ENCODE data around the gene ZC2HC1B.

The ZC2HC1B gene

DNA sequence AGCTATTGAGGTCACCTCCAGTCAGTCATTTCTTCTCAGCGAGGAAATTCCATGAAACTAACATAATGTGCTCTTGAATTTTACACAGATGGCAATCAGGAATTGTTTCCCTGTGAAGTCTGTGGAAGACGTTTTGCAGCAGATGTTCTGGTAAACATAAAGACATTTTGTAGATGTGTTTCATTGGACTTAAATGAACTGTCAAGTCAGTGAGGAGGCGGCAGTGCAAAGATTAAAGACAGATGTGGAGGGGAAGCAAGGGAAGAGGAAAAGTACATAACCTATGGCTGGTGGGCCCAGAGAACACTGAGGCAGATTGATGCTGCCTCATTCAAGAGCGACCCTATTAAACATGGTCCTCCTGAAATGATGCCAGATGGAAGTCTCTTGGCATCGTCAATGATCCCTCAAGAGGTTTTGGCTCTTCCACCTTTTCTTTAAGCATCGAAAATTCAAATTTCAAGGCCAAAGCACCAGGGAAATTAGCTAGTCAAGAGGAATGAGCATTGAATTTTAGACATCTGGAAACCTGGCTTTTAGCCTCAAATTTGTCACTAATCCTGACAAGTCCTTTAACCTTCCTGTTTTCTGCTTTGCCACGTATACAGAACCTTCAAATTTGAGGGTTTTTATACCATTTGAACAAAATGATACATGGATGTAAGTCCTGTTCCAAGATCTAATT is 20.1 kb downstream of the ZC2HC1B start:
- Histone ChIP-seq H3K27ac (no peak overlapping the region), H2AFZ (no peak overlapping the region)

DNA sequence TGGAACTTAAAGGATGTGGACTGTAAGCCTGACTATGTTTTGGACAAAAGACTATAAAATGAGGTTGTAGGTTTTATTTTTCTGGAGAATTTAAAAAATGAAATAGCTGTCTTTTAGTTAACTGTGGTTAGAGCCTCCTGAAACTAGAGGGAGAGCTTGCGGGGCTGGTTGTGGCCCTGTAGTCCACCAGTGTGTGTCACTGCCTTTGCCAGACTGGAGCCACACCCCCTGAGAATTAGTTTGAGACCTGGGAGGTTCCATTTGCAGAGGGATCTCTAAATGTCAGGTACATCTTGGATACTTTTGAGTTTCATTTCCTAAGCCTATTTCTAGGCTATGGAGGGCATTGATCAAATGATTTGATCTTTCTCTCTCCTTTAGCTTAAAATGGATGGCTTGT is 20.8 kb downstream of the ZC2HC1B start:
- no peaks in the 10 kb centered on the region for H3K27me3 ChIP-seq (ENCODE audit: control insufficient read depth, insufficient read depth, low read length)
- TF ChIP-seq, protein P1, sequence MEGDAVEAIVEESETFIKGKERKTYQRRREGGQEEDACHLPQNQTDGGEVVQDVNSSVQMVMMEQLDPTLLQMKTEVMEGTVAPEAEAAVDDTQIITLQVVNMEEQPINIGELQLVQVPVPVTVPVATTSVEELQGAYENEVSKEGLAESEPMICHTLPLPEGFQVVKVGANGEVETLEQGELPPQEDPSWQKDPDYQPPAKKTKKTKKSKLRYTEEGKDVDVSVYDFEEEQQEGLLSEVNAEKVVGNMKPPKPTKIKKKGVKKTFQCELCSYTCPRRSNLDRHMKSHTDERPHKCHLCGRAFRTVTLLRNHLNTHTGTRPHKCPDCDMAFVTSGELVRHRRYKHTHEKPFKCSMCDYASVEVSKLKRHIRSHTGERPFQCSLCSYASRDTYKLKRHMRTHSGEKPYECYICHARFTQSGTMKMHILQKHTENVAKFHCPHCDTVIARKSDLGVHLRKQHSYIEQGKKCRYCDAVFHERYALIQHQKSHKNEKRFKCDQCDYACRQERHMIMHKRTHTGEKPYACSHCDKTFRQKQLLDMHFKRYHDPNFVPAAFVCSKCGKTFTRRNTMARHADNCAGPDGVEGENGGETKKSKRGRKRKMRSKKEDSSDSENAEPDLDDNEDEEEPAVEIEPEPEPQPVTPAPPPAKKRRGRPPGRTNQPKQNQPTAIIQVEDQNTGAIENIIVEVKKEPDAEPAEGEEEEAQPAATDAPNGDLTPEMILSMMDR (IDR thresholded peaks at IDR 0.05), result no peak

More for the DNA sequence above, 20.1 kb downstream of the ZC2HC1B start:
- Histone ChIP-seq H3K79me2 (no peaks in the 10 kb centered on the region), H3K36me3 (ENCODE audit: control insufficient read depth, insufficient read depth, low read length) (no peaks in the 10 kb centered on the region), H3K9me3 (ENCODE audit: control insufficient read depth, low read length) (no peaks in the 10 kb centered on the region), H3K9ac (no peak overlapping the region), H3K27me3 (ENCODE audit: control insufficient read depth, insufficient read depth, low read length) (no peaks in the 10 kb centered on the region), H3K4me1 (no peaks in the 10 kb centered on the region), H3K4me2 (ENCODE audit: low read length) (no peak overlapping the region), H3K4me3 (ENCODE audit: low read depth, low read length) (no peak overlapping the region)
- TF ChIP-seq, protein P1 (IDR thresholded peaks at IDR 0.05), result no peak

DNA sequence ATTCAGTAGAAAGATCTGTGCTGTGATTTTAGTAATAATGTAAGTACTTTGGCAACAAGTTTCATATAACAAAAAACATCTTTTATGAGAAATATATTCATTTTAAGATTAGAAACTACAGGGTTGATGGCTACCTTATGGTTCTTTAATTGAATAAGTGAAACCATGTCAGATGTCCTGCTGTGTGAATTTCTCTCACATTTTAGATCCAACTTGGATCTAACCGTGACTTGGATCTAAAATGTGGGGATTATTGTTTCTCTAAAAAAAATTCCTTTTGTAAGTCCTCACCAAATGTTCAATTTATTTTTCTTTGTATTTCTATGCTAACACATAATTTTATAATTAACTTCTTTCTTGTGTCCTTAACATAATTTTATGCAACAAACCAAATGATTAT is 30.4 kb downstream of the ZC2HC1B start:
- Histone ChIP-seq H3K79me2 (no peaks in the 10 kb centered on the region), H3K9ac (no peak overlapping the region), H2AFZ (no peak overlapping the region), H3K36me3 (ENCODE audit: control insufficient read depth, insufficient read depth, low read length) (no peaks in the 10 kb centered on the region), H3K4me2 (ENCODE audit: low read length) (no peak overlapping the region), H3K27me3 (ENCODE audit: control insufficient read depth, insufficient read depth, low read length) (no peaks in the 10 kb centered on the region), H3K4me1 (no peaks in the 10 kb centered on the region), H3K9me3 (ENCODE audit: control insufficient read depth, low read length) (no peaks in the 10 kb centered on the region), H3K27ac (no peak overlapping the region), H3K4me3 (ENCODE audit: low read depth, low read length) (no peak overlapping the region)
- TF ChIP-seq, protein P1 (IDR thresholded peaks at IDR 0.05), result no peak

More for the DNA sequence above, 20.8 kb downstream of the ZC2HC1B start:
- Histone ChIP-seq H3K4me2 (ENCODE audit: low read length) (no peak overlapping the region), H3K4me3 (ENCODE audit: low read depth, low read length) (no peak overlapping the region), H3K36me3 (ENCODE audit: control insufficient read depth, insufficient read depth, low read length) (no peaks in the 10 kb centered on the region), H3K4me1 (no peaks in the 10 kb centered on the region), H2AFZ (no peak overlapping the region), H3K9me3 (ENCODE audit: control insufficient read depth, low read length) (no peaks in the 10 kb centered on the region), H3K9ac (no peak overlapping the region), H3K79me2 (no peaks in the 10 kb centered on the region), H3K27ac (no peak overlapping the region)

DNA sequence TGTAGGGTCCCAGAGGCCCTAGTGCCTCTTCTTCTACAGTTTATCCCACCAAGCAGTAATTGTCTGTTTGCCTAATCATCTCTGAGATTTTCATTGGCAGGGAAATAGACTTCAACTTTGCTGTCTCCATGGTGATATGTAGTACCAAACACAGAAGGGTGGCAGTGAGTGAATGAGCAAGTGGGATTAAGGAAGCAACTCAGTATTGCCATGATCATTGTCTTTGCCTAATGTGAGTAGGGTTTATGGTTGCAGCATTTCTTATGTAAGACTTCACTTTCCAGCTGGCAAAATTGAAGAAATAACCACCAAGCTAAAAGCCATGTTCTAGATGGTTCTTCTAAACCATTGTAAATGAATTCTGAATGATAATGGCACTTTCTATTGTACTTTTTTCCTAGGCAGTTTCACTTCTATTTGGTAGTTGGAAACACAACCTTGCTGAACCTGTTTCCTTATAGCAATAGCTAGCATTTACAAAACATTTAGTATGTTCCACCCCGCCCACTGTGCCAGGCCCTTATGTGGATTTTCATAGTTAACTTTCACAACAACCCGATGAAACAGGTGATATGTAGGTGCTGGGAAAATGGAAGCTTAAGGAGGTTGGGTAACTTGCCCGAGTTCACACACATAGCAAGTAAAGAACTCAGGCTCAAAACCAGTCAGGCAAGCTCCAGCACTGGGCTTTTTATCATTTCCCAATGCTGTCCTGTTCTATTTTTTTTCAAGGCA is 32.0 kb downstream of the ZC2HC1B start:
- H3K27ac ChIP-seq, result no peak overlapping the region
- H3K4me2 ChIP-seq (ENCODE audit: low read length), result no peak overlapping the region
- no peak overlapping the region for H2AFZ ChIP-seq
- no peak overlapping the region for H3K4me3 ChIP-seq (ENCODE audit: low read depth, low read length)
- TF ChIP-seq, protein P1 (IDR thresholded peaks at IDR 0.05), result no peak
- H3K9ac ChIP-seq, result no peak overlapping the region
- H3K79me2 ChIP-seq, result no peaks in the 10 kb centered on the region
- no peaks in the 10 kb centered on the region for H3K4me1 ChIP-seq
- H3K27me3 ChIP-seq (ENCODE audit: control insufficient read depth, insufficient read depth, low read length), result no peaks in the 10 kb centered on the region
- no peaks in the 10 kb centered on the region for H3K36me3 ChIP-seq (ENCODE audit: control insufficient read depth, insufficient read depth, low read length)
- H3K9me3 ChIP-seq (ENCODE audit: control insufficient read depth, low read length), result no peaks in the 10 kb centered on the region
